CD14-positive monocyte (primary cell): ENCODE measurements around the gene UNC45B. TPM values are rescaled to one million over a fixed set of nuclear protein-coding genes. Genes with fewer than 3 reads are reported as not detected.

Experiments
- DNase-seq, 3 donors: peaks; one replicate each; pipeline ENCODE4 v3.0.0-alpha.2; 2011 to 2022
- H2AFZ ChIP-seq: 2 replicates; pipeline ENCODE4 v1.6.0; 2012; ENCODE audit warnings: mild to moderate bottlenecking, low read depth, low read length, inconsistent platforms; ENCODE audit not compliant: insufficient read depth, poor library complexity, severe bottlenecking
- H3K27ac ChIP-seq, 2 donors: 1 replicate in 1 of 2; 2 replicates in 1 of 2; pipeline ENCODE4 v1.5.1; 2012 to 2013; ENCODE audit warnings: low read length in 2 of 2, control low read depth in 1 of 2, inconsistent platforms in 1 of 2, low read depth in 1 of 2, mild to moderate bottlenecking in 1 of 2
- H3K27me3 ChIP-seq, 2 donors: one replicate each; pipeline versions ENCODE4 v1.6.0 to v1.6.1; 2011 to 2013; ENCODE audit warnings: low read length in 2 of 2; ENCODE audit not compliant: control insufficient read depth in 2 of 2, insufficient read depth in 2 of 2
- H3K36me3 ChIP-seq, 2 donors: replicated peaks in 1 of 2; 1 replicate in 1 of 2; 2 replicates in 1 of 2; pipeline versions ENCODE4 v1.5.1 to v1.6.1; 2012 to 2013; ENCODE audit warnings: low read length in 2 of 2, control low read depth in 1 of 2, inconsistent platforms in 1 of 2, mild to moderate bottlenecking in 1 of 2; ENCODE audit not compliant: insufficient read depth in 2 of 2, control insufficient read depth in 1 of 2
- H3K4me1 ChIP-seq, 2 donors: 1 replicate in 1 of 2; 2 replicates in 1 of 2; pipeline versions ENCODE4 v1.5.1 to v1.6.1; 2012 to 2013; ENCODE audit warnings: low read length in 2 of 2, control low read depth in 1 of 2, inconsistent platforms in 1 of 2, mild to moderate bottlenecking in 1 of 2, moderate library complexity in 1 of 2; ENCODE audit not compliant: insufficient read depth in 2 of 2, control insufficient read depth in 1 of 2
- H3K4me2 ChIP-seq: replicated peaks from 2 replicates; pipeline ENCODE3; 2012; ENCODE audit warnings: low read length, moderate library complexity, mild to moderate bottlenecking; ENCODE audit not compliant: poor library complexity, severe bottlenecking; ENCODE audit errors: extremely low read depth
- H3K4me3 ChIP-seq, 3 experiments: fragments of 200-600 bp in 1 of 3; sonication (generic) in 1 of 3; replicated peaks in 1 of 3; 1 replicate in 2 of 3; 2 replicates in 1 of 3; pipeline ENCODE4 v1.5.1; 2011 to 2013; ENCODE audit warnings: low read length in 3 of 3, mild to moderate bottlenecking in 3 of 3, control low read depth in 2 of 3, low read depth in 2 of 3, inconsistent platforms in 1 of 3, moderate library complexity in 1 of 3
- H3K79me2 ChIP-seq: 2 replicates; pipeline ENCODE4 v1.6.0; 2012; ENCODE audit warnings: mild to moderate bottlenecking, control low read depth, inconsistent platforms, low read length, moderate library complexity; ENCODE audit not compliant: insufficient read depth
- H3K9ac ChIP-seq: 2 replicates; pipeline ENCODE4 v1.6.0; 2017; ENCODE audit warnings: low read length, mild to moderate bottlenecking; ENCODE audit not compliant: insufficient read depth, poor library complexity, severe bottlenecking
- H3K9me3 ChIP-seq, 2 donors: replicated peaks in 1 of 2; 1 replicate in 1 of 2; 2 replicates in 1 of 2; pipeline versions ENCODE4 v1.5.1 to v1.6.1; 2012 to 2013; ENCODE audit warnings: low read length in 2 of 2, control low read depth in 1 of 2; ENCODE audit not compliant: control insufficient read depth in 1 of 2, insufficient read depth in 1 of 2
- H4K20me1 ChIP-seq: 2 replicates; pipeline ENCODE4 v1.6.0; 2012; ENCODE audit warnings: mild to moderate bottlenecking, low read length, control low read depth, moderate library complexity; ENCODE audit not compliant: insufficient read depth
- H3K27ac Mint-ChIP-seq, 7 donors: one replicate each; pipeline ENCODE4 v1.8.0; 2020; ENCODE audit warnings: mild to moderate bottlenecking in 7 of 7, mixed read lengths in 7 of 7, moderate library complexity in 6 of 7, inconsistent platforms in 2 of 7
- H3K27me3 Mint-ChIP-seq, 3 donors: one replicate each; pipeline ENCODE4 v1.8.0; 2021 to 2022; ENCODE audit warnings: low read depth in 3 of 3, mild to moderate bottlenecking in 3 of 3, mixed read lengths in 3 of 3, moderate library complexity in 3 of 3, inconsistent platforms in 1 of 3
- H3K36me3 Mint-ChIP-seq, 2 donors: one replicate each; pipeline ENCODE4 v1.8.0; 2020; ENCODE audit warnings: mixed read lengths in 2 of 2, inconsistent platforms in 1 of 2, mild to moderate bottlenecking in 1 of 2
- H3K4me1 Mint-ChIP-seq: one replicate; pipeline ENCODE4 v1.8.0; 2020; ENCODE audit warnings: mild to moderate bottlenecking, mixed read lengths
- H3K4me3 Mint-ChIP-seq, 2 donors: one replicate each; pipeline ENCODE4 v1.8.0; 2020; ENCODE audit warnings: mild to moderate bottlenecking in 2 of 2, mixed read lengths in 2 of 2, moderate library complexity in 1 of 2
- H3K9me3 Mint-ChIP-seq, 7 donors: one replicate each; pipeline ENCODE4 v1.8.0; 2020 to 2022; ENCODE audit warnings: mixed read lengths in 7 of 7, mild to moderate bottlenecking in 6 of 7, moderate library complexity in 6 of 7, inconsistent platforms in 2 of 7
- WGBS: methylation state at CpG from one replicate; pipeline ENCODE4 v1.1.5; 2013; ENCODE audit warnings: missing lambda C conversion rate; ENCODE audit not compliant: insufficient coverage; 5-methylcytosine and 5-hydroxymethylcytosine counted together
- intact Hi-C, 2 donors: fragments of 100-400 bp; cut with micrococcal nuclease; formaldehyde crosslinking; loops; one replicate each; pipeline versions ENCODE4 v1.15.0 to v1.15.1; 2023
- polyA plus RNA-seq, 3 donors: library from polyadenylated mRNA; depleted of rRNA in 1 of 3; unstranded in 2 of 3; stranded (reverse) in 1 of 3; fragments of 300-500 nt in 2 of 3; fragments of >200 nt in 1 of 3; fragmentation: Illumina TruSeq in 2 of 3; gene quantifications; 1 replicate in 2 of 3; 2 replicates in 1 of 3; pipeline ENCODE4 v1.2.3, GENCODE V29; 2012 to 2021
- TF ChIP-seq, protein P1 (sequence below): fragments of 200-600 bp; IDR thresholded peaks from one replicate; pipeline ENCODE4 v1.8.0; 2022; ENCODE audit warnings: antibody characterized with exemption, mild to moderate bottlenecking

UNC45B gene
- polyA plus RNA-seq, 3 donors: not detected

DNA sequence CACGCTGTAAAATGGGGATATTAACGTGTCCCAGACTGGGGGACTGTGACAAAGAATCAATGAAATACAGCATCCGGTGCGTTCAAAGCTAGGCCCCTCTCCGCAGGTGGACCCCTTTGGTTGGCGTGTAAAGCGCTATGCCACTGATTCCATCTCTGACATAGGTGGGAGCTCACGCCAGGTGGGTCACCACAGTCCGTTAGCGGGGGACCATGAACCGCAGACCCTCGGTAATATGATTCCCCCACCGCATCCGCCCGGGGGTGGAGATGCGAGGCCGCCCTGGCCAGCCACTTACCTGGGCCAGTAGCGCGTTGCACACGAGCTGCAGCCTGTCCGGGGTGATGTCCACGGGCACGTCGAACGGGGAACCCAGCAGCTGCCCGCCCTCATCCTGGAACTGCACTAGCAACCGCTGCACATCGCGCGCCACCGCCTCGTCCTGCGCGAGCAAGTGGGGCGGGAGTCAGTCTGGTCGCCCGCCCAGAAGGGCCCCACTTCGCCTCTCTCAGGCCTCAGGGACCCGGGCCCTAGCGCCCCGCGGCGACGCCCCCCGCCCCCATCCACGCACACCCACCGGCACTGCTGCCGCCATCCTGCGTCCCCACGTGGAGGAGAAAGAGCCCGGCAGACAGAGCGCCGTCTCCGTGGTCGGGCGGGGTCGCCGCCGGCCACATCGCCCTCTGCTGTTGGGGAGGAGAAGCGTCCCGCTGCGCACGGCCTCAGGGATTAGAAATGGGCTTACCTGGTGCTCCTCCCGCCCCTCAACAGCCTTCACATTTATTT, 5.7 kb upstream of the UNC45B start, which contains the start of gene NLE1:
TSS of gene NLE1 (minus strand) at position 623 of the 786 bp plus-strand sequence. CDS start at position 595, 28 bp downstream.
- under 1% methylated on average over 37 of the region's 65 CpGs for WGBS
- peak within 1 kb of the TSS; percentile 92 for H2AFZ ChIP-seq
- H3K36me3 ChIP-seq: peaks cover 21 to 27% of the 10 kb centered on the region in 2 donors
- H3K4me2 ChIP-seq: peak within 1 kb of the TSS; percentile 87
- peak within 1 kb of the TSS in 1 of 2 donors; percentile 30 for H3K27ac ChIP-seq
- H3K36me3 Mint-ChIP-seq: peaks cover 19 to 20% of the 10 kb centered on the region in 2 donors
- peak within 1 kb of the TSS in 2 of 7 donors; percentile 19 to 41 for H3K27ac Mint-ChIP-seq
- no peaks in the 10 kb centered on the region for H3K9me3 ChIP-seq
- peaks cover 0 to 13% of the 10 kb centered on the region in 2 donors for H3K4me1 ChIP-seq
- intact Hi-C loops: no loop called here
- no peaks in the 10 kb centered on the region for H3K27me3 ChIP-seq
- DNase-seq: peak; percentile 59 to 70 (median 67)
- peak within 1 kb of the TSS; percentile 57 to 93 (median 82) for H3K4me3 ChIP-seq
- peaks cover 0 to 3% (median 2%) of the 10 kb centered on the region in 3 donors for H3K27me3 Mint-ChIP-seq
- TF ChIP-seq, protein P1, sequence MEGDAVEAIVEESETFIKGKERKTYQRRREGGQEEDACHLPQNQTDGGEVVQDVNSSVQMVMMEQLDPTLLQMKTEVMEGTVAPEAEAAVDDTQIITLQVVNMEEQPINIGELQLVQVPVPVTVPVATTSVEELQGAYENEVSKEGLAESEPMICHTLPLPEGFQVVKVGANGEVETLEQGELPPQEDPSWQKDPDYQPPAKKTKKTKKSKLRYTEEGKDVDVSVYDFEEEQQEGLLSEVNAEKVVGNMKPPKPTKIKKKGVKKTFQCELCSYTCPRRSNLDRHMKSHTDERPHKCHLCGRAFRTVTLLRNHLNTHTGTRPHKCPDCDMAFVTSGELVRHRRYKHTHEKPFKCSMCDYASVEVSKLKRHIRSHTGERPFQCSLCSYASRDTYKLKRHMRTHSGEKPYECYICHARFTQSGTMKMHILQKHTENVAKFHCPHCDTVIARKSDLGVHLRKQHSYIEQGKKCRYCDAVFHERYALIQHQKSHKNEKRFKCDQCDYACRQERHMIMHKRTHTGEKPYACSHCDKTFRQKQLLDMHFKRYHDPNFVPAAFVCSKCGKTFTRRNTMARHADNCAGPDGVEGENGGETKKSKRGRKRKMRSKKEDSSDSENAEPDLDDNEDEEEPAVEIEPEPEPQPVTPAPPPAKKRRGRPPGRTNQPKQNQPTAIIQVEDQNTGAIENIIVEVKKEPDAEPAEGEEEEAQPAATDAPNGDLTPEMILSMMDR: peak; percentile 97
- peak within 1 kb of the TSS; percentile 83 to 91 for H3K4me3 Mint-ChIP-seq
- peak within 1 kb of the TSS; percentile 59 for H3K9ac ChIP-seq
- H3K4me1 Mint-ChIP-seq: peaks cover 11% of the 10 kb centered on the region
- no peaks in the 10 kb centered on the region for H3K9me3 Mint-ChIP-seq
- no peaks in the 10 kb centered on the region for H4K20me1 ChIP-seq
- H3K79me2 ChIP-seq: peaks cover 11% of the 10 kb centered on the region

DNA sequence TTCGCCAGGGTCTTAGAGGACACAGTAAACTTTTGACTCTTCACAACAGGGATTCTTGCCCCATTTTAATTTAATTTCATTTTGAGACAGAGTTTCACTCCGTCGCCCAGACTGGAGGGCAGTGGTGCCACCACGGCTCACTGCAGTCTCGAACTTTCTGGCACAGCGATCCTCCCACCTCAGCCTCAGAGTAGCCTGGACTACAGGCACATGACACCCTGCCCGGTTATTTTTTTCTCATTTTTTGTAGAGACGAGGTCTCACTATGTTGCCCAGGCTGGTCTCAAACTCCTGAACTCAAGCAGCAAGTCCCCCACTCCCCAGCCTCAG, 5.2 kb upstream of the UNC45B start:
- Mint-ChIP-seq H3K9me3 (no peaks in the 10 kb centered on the region), H3K36me3 (peaks cover 14% of the 10 kb centered on the region in 2 donors), H3K4me1 (peaks cover 11% of the 10 kb centered on the region), H3K27me3 (peaks cover 0 to 3% (median 2%) of the 10 kb centered on the region in 3 donors), H3K27ac (no peak overlapping the region), H3K4me3 (peak overlapping the region; percentile 83 to 91)
- WGBS: 77% methylated on average over 8 of the region's 8 CpGs
- TF ChIP-seq, protein P1: peak; percentile 63
- peaks cover 11% of the 10 kb centered on the region for H3K79me2 ChIP-seq
- intact Hi-C loops: no loop called here
- peaks cover 0 to 13% of the 10 kb centered on the region in 2 donors for H3K4me1 ChIP-seq
- H4K20me1 ChIP-seq: no peaks in the 10 kb centered on the region
- peak overlapping the region; percentile 87 for H3K4me2 ChIP-seq
- peak overlapping the region; percentile 92 for H2AFZ ChIP-seq
- H3K4me3 ChIP-seq: peak overlapping the region in 1 of 3 experiments; percentile 82
- no peaks in the 10 kb centered on the region for H3K9me3 ChIP-seq
- H3K36me3 ChIP-seq: peaks cover 16 to 22% of the 10 kb centered on the region in 2 donors
- no peak overlapping the region for H3K9ac ChIP-seq
- no peaks in the 10 kb centered on the region for H3K27me3 ChIP-seq
- no peak overlapping the region for H3K27ac ChIP-seq
- no peak for DNase-seq
